DND-41 (cell line): ENCODE results near the gene AKNA.
A peak's percentile ranks its signal among the peaks of the same experiment; 100 is the strongest.

Experiments
- ATAC-seq: fragments of 200-7000 bp; cut with Tn5 transposase; 3 replicates; pipeline ENCODE4 v1.9.1; 2021; ENCODE audit warnings: low read depth; ENCODE audit not compliant: insufficient read depth
- DNase-seq: peaks from one replicate; pipeline ENCODE4 v3.0.0-alpha.2; 2020
- H2AFZ ChIP-seq: 2 replicates; pipeline ENCODE4 v1.6.0; 2012; ENCODE audit warnings: low read depth, low read length
- H3K27ac ChIP-seq: 2 replicates; pipeline ENCODE4 v1.5.1; 2012; ENCODE audit warnings: low read length, inconsistent platforms
- H3K27me3 ChIP-seq: fragments of 200-600 bp; sonication (generic); 2 replicates; pipeline ENCODE4 v1.6.0; 2012; ENCODE audit warnings: low read length, mild to moderate bottlenecking, inconsistent platforms; ENCODE audit not compliant: insufficient read depth, poor library complexity
- H3K36me3 ChIP-seq: 2 replicates; pipeline ENCODE4 v1.5.1; 2012; ENCODE audit warnings: low read length, inconsistent platforms; ENCODE audit not compliant: insufficient read depth
- H3K4me1 ChIP-seq: 2 replicates; pipeline ENCODE4 v1.5.1; 2012; ENCODE audit warnings: mild to moderate bottlenecking, low read length; ENCODE audit not compliant: insufficient read depth
- H3K4me2 ChIP-seq: 2 replicates; pipeline ENCODE4 v1.6.0; 2012; ENCODE audit warnings: mild to moderate bottlenecking, moderate library complexity, low read length, inconsistent platforms; ENCODE audit not compliant: insufficient read depth
- H3K4me3 ChIP-seq, 2 experiments: fragments of 200-600 bp in 1 of 2; shearing (Covaris generic) in 1 of 2; 2 replicates each; pipeline ENCODE4 v1.5.1; 2012 to 2016; ENCODE audit warnings: inconsistent platforms in 2 of 2, low read length in 2 of 2, mild to moderate bottlenecking in 2 of 2, low read depth in 1 of 2, moderate library complexity in 1 of 2
- H3K79me2 ChIP-seq: 2 replicates; pipeline ENCODE4 v1.6.0; 2012; ENCODE audit warnings: low read length, inconsistent platforms; ENCODE audit not compliant: insufficient read depth
- H3K9ac ChIP-seq: 2 replicates; pipeline ENCODE4 v1.6.0; 2012; ENCODE audit warnings: low read depth, mild to moderate bottlenecking, inconsistent platforms, low read length, moderate library complexity
- H3K9me3 ChIP-seq: 2 replicates; pipeline ENCODE4 v1.5.1; 2012; ENCODE audit warnings: low read length, moderate library complexity, mild to moderate bottlenecking, inconsistent platforms; ENCODE audit not compliant: insufficient read depth, severe bottlenecking
- H4K20me1 ChIP-seq: 2 replicates; pipeline ENCODE4 v1.6.0; 2012; ENCODE audit warnings: low read length; ENCODE audit not compliant: insufficient read depth
- CTCF ChIP-seq: IDR thresholded peaks from 2 replicates; pipeline ENCODE4 v1.5.1; 2012; ENCODE audit warnings: borderline replicate concordance, low read length, moderate library complexity, mild to moderate bottlenecking; ENCODE audit not compliant: poor library complexity, severe bottlenecking; ENCODE audit errors: extremely low read depth
- EZH2 ChIP-seq: IDR thresholded peaks from 3 replicates; pipeline ENCODE4 v1.6.1; 2012; ENCODE audit warnings: borderline replicate concordance, low read depth, mild to moderate bottlenecking, moderate library complexity, low read length, inconsistent platforms; ENCODE audit not compliant: severe bottlenecking

Gene AKNA

GRCh38 chr9:114382699-114383520 is 4.9 kb downstream of the AKNA start:
- peaks cover 20% of the 10 kb centered on the region for H4K20me1 ChIP-seq
- ATAC-seq (no peak), DNase-seq (peak; percentile 15)
- peaks cover 91% of the 10 kb centered on the region for H3K79me2 ChIP-seq
- H3K36me3 ChIP-seq, result peaks cover 65% of the 10 kb centered on the region
- peak overlapping the region; percentile 71 for H3K4me2 ChIP-seq
- H3K27me3 ChIP-seq, result no peaks in the 10 kb centered on the region
- no peak overlapping the region for H2AFZ ChIP-seq
- TF ChIP-seq CTCF, result no peak
- H3K9ac ChIP-seq, result peak overlapping the region; percentile 61
- peak overlapping the region in 1 of 2 experiments; percentile 33; a peak in 1 of 4 replicates for H3K4me3 ChIP-seq
- no peaks in the 10 kb centered on the region for H3K9me3 ChIP-seq
- H3K4me1 ChIP-seq, result peaks cover 58% of the 10 kb centered on the region
- H3K27ac ChIP-seq, result peak overlapping the region; percentile 91

DNA sequence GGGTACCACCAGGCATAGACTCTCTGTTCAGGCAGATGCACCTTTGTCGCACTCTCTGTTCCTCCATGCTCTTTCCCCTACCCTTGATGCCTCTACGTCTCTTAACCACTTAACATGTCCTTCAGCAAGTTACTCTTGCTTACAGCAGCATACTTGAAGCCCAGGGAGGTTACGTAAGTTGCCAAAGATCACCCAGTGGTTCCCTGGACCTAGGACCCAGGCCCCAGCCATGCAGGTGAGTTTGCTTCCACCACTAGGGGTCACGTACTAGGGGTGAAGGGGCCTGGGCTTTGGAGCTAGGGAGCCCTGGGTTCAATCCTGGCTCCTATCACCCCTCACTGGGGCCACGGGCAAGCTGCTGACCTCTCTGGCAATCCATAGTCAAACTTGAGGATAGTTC is 8.9 kb downstream of the AKNA start:
- ATAC-seq (no peak), DNase-seq (no peak)
- TF ChIP-seq CTCF, result no peak
- no peak for TF ChIP-seq EZH2
- Histone ChIP-seq H2AFZ (no peak overlapping the region), H3K9ac (no peak overlapping the region), H3K9me3 (no peaks in the 10 kb centered on the region), H4K20me1 (peaks cover 13% of the 10 kb centered on the region), H3K27ac (peak overlapping the region; percentile 56), H3K36me3 (peaks cover 92% of the 10 kb centered on the region), H3K27me3 (no peaks in the 10 kb centered on the region), H3K4me2 (no peak overlapping the region), H3K4me3 (no peak overlapping the region), H3K4me1 (peaks cover 52% of the 10 kb centered on the region), H3K79me2 (peaks cover 82% of the 10 kb centered on the region)

- no peak overlapping the region for H3K9ac ChIP-seq
- no peak overlapping the region for H3K4me2 ChIP-seq
- peaks cover 76% of the 10 kb centered on the region for H3K79me2 ChIP-seq
- H3K36me3 ChIP-seq, result peaks cover 88% of the 10 kb centered on the region
- H2AFZ ChIP-seq, result no peak overlapping the region
- ATAC-seq (no peak), DNase-seq (no peak)
- H4K20me1 ChIP-seq, result peaks cover 13% of the 10 kb centered on the region
- H3K27me3 ChIP-seq, result no peaks in the 10 kb centered on the region
- H3K9me3 ChIP-seq, result no peaks in the 10 kb centered on the region
- no peak overlapping the region for H3K4me3 ChIP-seq
- TF ChIP-seq CTCF (no peak), EZH2 (no peak)
- peaks cover 52% of the 10 kb centered on the region for H3K4me1 ChIP-seq
- H3K27ac ChIP-seq, result peak overlapping the region; percentile 42
These were observed 9.8 kb downstream of the AKNA start for GRCh38 chr9:114378016-114378415.
